HG03571 (cell line): Measurements from ENCODE around the gene OTUD6A.

ENCODE experiments used
- ATAC-seq: cut with Tn5 transposase; IDR thresholded peaks from one replicate; pipeline ENCODE4 v1.9.1; 2021; ENCODE audit not compliant: unreplicated experiment

Gene OTUD6A

GRCh38 chrX:70062076-70062475 lies at the start of gene OTUD6A:
Gene OTUD6A (plus strand): TSS chrX:70062457. CDS start chrX:70062525, 68 bp downstream.
- no peak for ATAC-seq

GRCh38 chrX:70012756-70013155 lies 49.5 kb upstream of the OTUD6A start:
- no peak for ATAC-seq

- ATAC-seq: no peak
Observed at GRCh38 chrX:70013466-70014381, 48.5 kb upstream of the OTUD6A start.

GRCh38 chrX:70016513-70016912 lies 45.7 kb upstream of the OTUD6A start:
- ATAC-seq: no peak

- ATAC-seq: no peak
Observed at GRCh38 chrX:70022616-70023015, 39.6 kb upstream of the OTUD6A start.

- no peak for ATAC-seq
Observed at GRCh38 chrX:70025464-70025863, 36.8 kb upstream of the OTUD6A start.

- ATAC-seq: no peak
Observed at GRCh38 chrX:70026112-70026850, 36.0 kb upstream of the OTUD6A start.

- no peak for ATAC-seq
Observed at GRCh38 chrX:70026851-70027200, 35.4 kb upstream of the OTUD6A start.

- ATAC-seq: no peak
Observed at GRCh38 chrX:70029863-70030262, 32.4 kb upstream of the OTUD6A start.

- no peak for ATAC-seq
Observed at GRCh38 chrX:70030301-70030767, 31.9 kb upstream of the OTUD6A start.

GRCh38 chrX:70032792-70033191 lies 29.5 kb upstream of the OTUD6A start:
- no peak for ATAC-seq

GRCh38 chrX:70033348-70034051 lies 28.8 kb upstream of the OTUD6A start:
- no peak for ATAC-seq

GRCh38 chrX:70034646-70035045 lies 27.6 kb upstream of the OTUD6A start:
- ATAC-seq: no peak

GRCh38 chrX:70038515-70038914 lies 23.7 kb upstream of the OTUD6A start:
- ATAC-seq: no peak

GRCh38 chrX:70038951-70039350 lies 23.3 kb upstream of the OTUD6A start:
- no peak for ATAC-seq

- ATAC-seq: no peak
Observed at GRCh38 chrX:70039758-70040157, 22.5 kb upstream of the OTUD6A start.

GRCh38 chrX:70041993-70042392 lies 20.3 kb upstream of the OTUD6A start:
- ATAC-seq: no peak

- no peak for ATAC-seq
Observed at GRCh38 chrX:70042399-70043371, 19.6 kb upstream of the OTUD6A start.

- ATAC-seq: no peak
Observed at GRCh38 chrX:70043685-70044084, 18.6 kb upstream of the OTUD6A start.

- no peak for ATAC-seq
Observed at GRCh38 chrX:70044541-70045245, 17.6 kb upstream of the OTUD6A start.
